ENCODE measurements around the gene CLEC4M. TPM values are rescaled to one million over a fixed set of nuclear protein-coding genes. Genes with fewer than 3 reads are reported as not detected.

CLEC4M gene
- total RNA-seq, 1 experiment from 2014 or later, result not detected

- H3K27ac ChIP-seq (ENCODE audit: low read length), result no peak overlapping the region
- CTCF ChIA-PET, result no interaction called here
- ATAC-seq, result no peak
Measured at GRCh38 chr19:7766535-7766934, 3.5 kb downstream of the CLEC4M start.

GRCh38 chr19:7767487-7767886, 4.4 kb downstream of the CLEC4M start:
- Histone ChIP-seq H4K20me1 (ENCODE audit: low read length) (no peaks in the 10 kb centered on the region), H3K4me3 (ENCODE audit: low read length) (no peak overlapping the region), H3K9ac (ENCODE audit: low read length) (no peak overlapping the region), H3K9me3 (ENCODE audit: low read length) (no peaks in the 10 kb centered on the region), H3K4me2 (ENCODE audit: low read length) (no peak overlapping the region), H3K27me3 (ENCODE audit: low read length) (peaks cover 40% of the 10 kb centered on the region), H3K36me3 (ENCODE audit: low read depth, low read length) (no peaks in the 10 kb centered on the region), H3K9me2 (replicated peaks; ENCODE audit: low read length) (no peaks in the 10 kb centered on the region), H3K4me1 (ENCODE audit: insufficient read depth, low read length) (no peaks in the 10 kb centered on the region), H3K79me2 (ENCODE audit: low read length) (no peaks in the 10 kb centered on the region), H2AFZ (ENCODE audit: low read length) (no peak overlapping the region), H3F3A (ENCODE audit: low read length, unreplicated experiment) (no peaks in the 10 kb centered on the region), H3K27ac (ENCODE audit: low read length) (no peak overlapping the region)
- intact Hi-C loops (cut with micrococcal nuclease), result no loop called here
- DNase-seq, result no peak
- no TSS peak for BruUV-seq (replicated peaks)
- ChIA-PET CTCF (no interaction called here), POLR2A (ENCODE audit: unreplicated experiment) (no interaction called here)
- no peak for ATAC-seq
- TF ChIP-seq EZH2phosphoT487 (IDR thresholded peaks at IDR 0.05; ENCODE audit: borderline replicate concordance, low read length) (no peak), CTCF (conservative IDR thresholded peaks at IDR 0.05; ENCODE audit: low read depth, low read length) (no peak), EZH2 (IDR thresholded peaks at IDR 0.05; ENCODE audit: low read length, unreplicated experiment) (no peak)

More at GRCh38 chr19:7766535-7766934, 3.5 kb downstream of the CLEC4M start:
- Histone ChIP-seq H3K9ac (ENCODE audit: low read length) (no peak overlapping the region), H3K9me2 (replicated peaks; ENCODE audit: low read length) (no peaks in the 10 kb centered on the region), H3F3A (ENCODE audit: low read length, unreplicated experiment) (no peaks in the 10 kb centered on the region), H3K27me3 (ENCODE audit: low read length) (peaks cover 36% of the 10 kb centered on the region), H3K4me1 (ENCODE audit: insufficient read depth, low read length) (no peaks in the 10 kb centered on the region), H3K4me2 (ENCODE audit: low read length) (no peak overlapping the region), H3K79me2 (ENCODE audit: low read length) (no peaks in the 10 kb centered on the region), H3K4me3 (ENCODE audit: low read length) (no peak overlapping the region), H4K20me1 (ENCODE audit: low read length) (no peaks in the 10 kb centered on the region), H2AFZ (ENCODE audit: low read length) (no peak overlapping the region), H3K9me3 (ENCODE audit: low read length) (no peaks in the 10 kb centered on the region), H3K36me3 (ENCODE audit: low read depth, low read length) (no peaks in the 10 kb centered on the region)
- intact Hi-C loops (cut with micrococcal nuclease), result no loop called here
- POLR2A ChIA-PET (ENCODE audit: unreplicated experiment), result no interaction called here
- BruUV-seq (replicated peaks), result no TSS peak
- TF ChIP-seq EZH2phosphoT487 (IDR thresholded peaks at IDR 0.05; ENCODE audit: borderline replicate concordance, low read length) (no peak), EZH2 (IDR thresholded peaks at IDR 0.05; ENCODE audit: low read length, unreplicated experiment) (no peak), CTCF (conservative IDR thresholded peaks at IDR 0.05; ENCODE audit: low read depth, low read length) (no peak)
- DNase-seq, result no peak

DNA sequence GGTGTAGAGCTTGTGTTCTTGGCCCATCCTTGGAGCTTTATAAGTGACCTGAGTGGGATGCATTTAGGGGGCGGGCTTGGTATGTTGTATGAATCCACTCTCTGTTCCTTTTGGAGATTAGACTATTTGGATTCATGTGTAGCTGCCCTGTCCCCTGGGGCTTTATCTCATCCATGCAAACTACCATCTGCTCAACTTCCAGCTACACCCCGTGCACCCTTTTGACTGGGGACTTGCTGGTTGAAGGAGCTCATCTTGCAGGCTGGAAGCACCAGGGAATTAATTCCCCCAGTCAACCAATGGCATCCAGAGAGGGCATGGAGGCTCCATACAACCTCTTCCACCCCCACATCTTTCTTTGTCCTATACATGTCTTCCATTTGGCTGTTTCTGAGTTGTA, 6.1 kb downstream of the CLEC4M start:
- H3K79me2 ChIP-seq (ENCODE audit: low read length), result no peaks in the 10 kb centered on the region
- no peak overlapping the region for H3K9ac ChIP-seq (ENCODE audit: low read length)
- no peaks in the 10 kb centered on the region for H4K20me1 ChIP-seq (ENCODE audit: low read length)
- peaks cover 40% of the 10 kb centered on the region for H3K27me3 ChIP-seq (ENCODE audit: low read length)
- BruUV-seq (replicated peaks), result no TSS peak
- no peaks in the 10 kb centered on the region for H3F3A ChIP-seq (ENCODE audit: low read length, unreplicated experiment)
- no peaks in the 10 kb centered on the region for H3K9me3 ChIP-seq (ENCODE audit: low read length)
- H3K9me2 ChIP-seq (replicated peaks; ENCODE audit: low read length), result no peaks in the 10 kb centered on the region
- ChIA-PET CTCF (interaction anchor here (0.6 kb wide), 1 partner anchor 70 kb away, joined by 4 read pairs; no protein-coding TSS in a partner anchor), POLR2A (ENCODE audit: unreplicated experiment) (no interaction called here)
- intact Hi-C loops (cut with micrococcal nuclease), result no loop called here
- TF ChIP-seq EZH2phosphoT487 (IDR thresholded peaks at IDR 0.05; ENCODE audit: borderline replicate concordance, low read length) (no peak), EZH2 (IDR thresholded peaks at IDR 0.05; ENCODE audit: low read length, unreplicated experiment) (no peak), CTCF (conservative IDR thresholded peaks at IDR 0.05; ENCODE audit: low read depth, low read length) (no peak)
- no peak for ATAC-seq
- H2AFZ ChIP-seq (ENCODE audit: low read length), result no peak overlapping the region
- no peak overlapping the region for H3K4me3 ChIP-seq (ENCODE audit: low read length)
- no peaks in the 10 kb centered on the region for H3K4me1 ChIP-seq (ENCODE audit: insufficient read depth, low read length)
- no peaks in the 10 kb centered on the region for H3K36me3 ChIP-seq (ENCODE audit: low read depth, low read length)
- DNase-seq, result no peak
- H3K4me2 ChIP-seq (ENCODE audit: low read length), result no peak overlapping the region
- H3K27ac ChIP-seq (ENCODE audit: low read length), result no peak overlapping the region

Data from PC-3 (cell line).